HepG2 (cell line): ENCODE results near the gene ISG20. TPM values are rescaled to one million over a fixed set of nuclear protein-coding genes. Genes with fewer than 3 reads are reported as not detected.

Experiments
- ATAC-seq: fragments of 200-7000 bp; cut with Tn5 transposase; 3 replicates; pipeline ENCODE4 v1.9.1; 2020; ENCODE audit warnings: mild to moderate bottlenecking, moderate library complexity
- BruUV-seq: library from RNA; stranded (reverse); fragments of 400-500 nt; replicated peaks from 2 replicates; lab custom pipeline; 2021; lab: Mats Ljungman, UMichigan
- CTCF ChIA-PET: fragments of 300-600 bp; formaldehyde crosslinking; extraction: SDS; loops from one replicate; lab custom pipeline; 2021; ENCODE audit warnings: low total read pairs, inconsistent platforms, low intra/inter-chr PET ratio; lab: Yijun Ruan, JAX
- POLR2A ChIA-PET: fragments of 350-600 bp; sonication (Branson Sonifier 250); formaldehyde crosslinking; loops from one replicate; lab custom pipeline; 2020; ENCODE audit warnings: antibody characterized with exemption, inconsistent platforms; lab: Yijun Ruan, JAX
- DNase-seq: peaks from one replicate; pipeline ENCODE4 v3.0.0-alpha.2; 2015; ENCODE audit warnings: low spot score
- FAIRE-seq: peaks from 3 replicates; lab custom pipeline; 2011; peaks lifted over from hg19 to GRCh38; lab: Jason Lieb, UNC
- H2AFZ ChIP-seq: one replicate; pipeline ENCODE4 v1.6.1; 2011; ENCODE audit warnings: low read length, inconsistent platforms
- H3K27ac ChIP-seq: fragments of 300-600 bp; 3 replicates; pipeline ENCODE4 v1.8.0; 2011; ENCODE audit warnings: mixed run types, mild to moderate bottlenecking, mixed read lengths, low read length, inconsistent platforms; ENCODE audit not compliant: insufficient read depth; ENCODE audit errors: extremely low read length
- H3K27me3 ChIP-seq, 2 experiments: fragments of 200-600 bp in 1 of 2; 2 replicates in 1 of 2; 3 replicates in 1 of 2; pipeline versions ENCODE4 v1.6.0 to v1.8.0; 2011; ENCODE audit warnings: low read length in 2 of 2, mild to moderate bottlenecking in 2 of 2, moderate library complexity in 2 of 2, inconsistent platforms in 1 of 2; ENCODE audit not compliant: insufficient read depth in 2 of 2, control insufficient read depth in 1 of 2
- H3K36me3 ChIP-seq, 2 experiments: fragments of 200-600 bp in 1 of 2; replicated peaks in 1 of 2; 2 replicates in 1 of 2; 3 replicates in 1 of 2; pipeline versions ENCODE4 v1.5.1 to v1.8.0; 2011; ENCODE audit warnings: low read length in 2 of 2, inconsistent platforms in 1 of 2; ENCODE audit not compliant: insufficient read depth in 2 of 2, control insufficient read depth in 1 of 2
- H3K4me1 ChIP-seq: 2 replicates; pipeline ENCODE4 v1.5.1; 2012; ENCODE audit warnings: low read length, inconsistent platforms; ENCODE audit not compliant: insufficient read depth
- H3K4me2 ChIP-seq: 2 replicates; pipeline ENCODE4 v1.6.0; 2011; ENCODE audit warnings: low read depth, low read length, inconsistent platforms
- H3K4me3 ChIP-seq, 3 experiments: fragments of 200-600 bp in 1 of 3; sonication (generic), shearing (Covaris generic) in 1 of 3; replicated peaks in 1 of 3; 2 replicates each; pipeline ENCODE4 v1.5.1; 2011 to 2016; ENCODE audit warnings: low read length in 3 of 3, inconsistent platforms in 2 of 3, low read depth in 2 of 3, mild to moderate bottlenecking in 2 of 3, control low read depth in 1 of 3, mixed read lengths in 1 of 3; ENCODE audit not compliant: insufficient read depth in 1 of 3
- H3K79me2 ChIP-seq: one replicate; pipeline ENCODE4 v1.6.1; 2011; ENCODE audit warnings: low read length, inconsistent platforms; ENCODE audit not compliant: insufficient read depth
- H3K9ac ChIP-seq: 2 replicates; pipeline ENCODE4 v1.6.0; 2011; ENCODE audit warnings: mild to moderate bottlenecking, low read depth, low read length, inconsistent platforms; ENCODE audit not compliant: insufficient read depth
- H3K9me3 ChIP-seq: 2 replicates; pipeline ENCODE4 v1.5.1; 2012; ENCODE audit warnings: mild to moderate bottlenecking, low read length
- H4K20me1 ChIP-seq: 2 replicates; pipeline ENCODE4 v1.6.0; 2011; ENCODE audit warnings: inconsistent platforms, mild to moderate bottlenecking, low read length, moderate library complexity; ENCODE audit not compliant: insufficient read depth
- ATF7 ChIP-seq, 2 experiments: fragments of 450-650 bp in 1 of 2; sonication (generic) in 1 of 2; formaldehyde crosslinking in 1 of 2; IDR thresholded peaks; 2 replicates each; pipeline versions ENCODE4 v1.4.0 to v1.6.1; 2016 to 2020; ENCODE audit warnings: antibody characterized with exemption in 1 of 2, mild to moderate bottlenecking in 1 of 2, missing genetic modification reagents in 1 of 2
- CREB1 ChIP-seq, 2 experiments: fragments of 450-650 bp in 1 of 2; IDR thresholded peaks; 2 replicates each; pipeline ENCODE4 v1.6.1; 2016 to 2017; ENCODE audit warnings: control low read depth in 1 of 2, mild to moderate bottlenecking in 1 of 2, missing compliant biosample characterization in 1 of 2, missing genetic modification characterization in 1 of 2
- ISX ChIP-seq: sonication (generic); formaldehyde crosslinking; conservative IDR thresholded peaks from 2 replicates; pipeline ENCODE4 v1.5.0; 2020; ENCODE audit warnings: missing genetic modification reagents
- RBM39 ChIP-seq: fragments of 200-400 bp; formaldehyde crosslinking; IDR thresholded peaks from one replicate; pipeline ENCODE4 v1.6.1; 2018; ENCODE audit warnings: antibody characterized with exemption, mild to moderate bottlenecking, low read depth, low read length; ENCODE audit not compliant: poor library complexity, severe bottlenecking
- ZNF124 ChIP-seq: sonication (generic); formaldehyde crosslinking; IDR thresholded peaks from 2 replicates; pipeline ENCODE4 v1.4.0; 2020; ENCODE audit warnings: missing genetic modification reagents
- ZSCAN21 ChIP-seq: sonication (generic); formaldehyde crosslinking; IDR thresholded peaks from 2 replicates; pipeline ENCODE4 v1.8.0; 2022; ENCODE audit warnings: mild to moderate bottlenecking, missing genetic modification reagents, moderate library complexity, borderline replicate concordance
- WGBS: methylation state at CpG from one replicate; pipeline ENCODE4 v1.1.6; 2017; ENCODE audit warnings: low lambda C conversion rate; 5-methylcytosine and 5-hydroxymethylcytosine counted together
- in situ Hi-C: cut with HindIII; loops from 2 replicates; pipeline ENCODE4 v1.10.0; 2017; ENCODE audit warnings: low pct_unique_long_range_greater_than_20kb; ENCODE audit not compliant: extremely low pct_ligation_motif_present
- intact Hi-C: fragments of 100-400 bp; cut with micrococcal nuclease; formaldehyde crosslinking; loops from one replicate; pipeline ENCODE4 v1.10.0; 2022; ENCODE audit not compliant: unreplicated experiment
- polyA plus RNA-seq, 8 experiments: library from polyadenylated mRNA; depleted of rRNA in 3 of 8; stranded (reverse) in 7 of 8; unstranded in 1 of 8; fragments of >200 nt; fragmentation: Illumina TruSeq in 4 of 8; extraction: Trizol in 4 of 8; gene quantifications; 2 replicates each; pipeline versions ENCODE4 v1.2.1 to v1.2.3, GENCODE V29; 2011 to 2016; ENCODE audit warnings: low read depth in 4 of 8, missing spikeins in 1 of 8, mixed read lengths in 1 of 8; ENCODE audit not compliant: insufficient read depth in 1 of 8
- total RNA-seq, 5 experiments: library from RNA; depleted of rRNA; stranded (reverse); fragments of >200 nt; fragmentation: Illumina TruSeq; extraction: Trizol; gene quantifications; 2 replicates each; pipeline ENCODE4 v1.2.3, GENCODE V29; 2016; ENCODE audit warnings: low read depth in 1 of 5
- TF ChIP-seq, protein P1 (sequence below), 2 experiments: IDR thresholded peaks; 2 replicates each; pipeline ENCODE4 v1.6.1; 2011 to 2012; ENCODE audit warnings: low read length in 2 of 2, borderline replicate concordance in 1 of 2, low read depth in 1 of 2, mild to moderate bottlenecking in 1 of 2, moderate library complexity in 1 of 2

Gene ISG20
- total and polyA plus RNA-seq, 2 of the 13 experiments (the other 11 are each of a cell fraction or from before 2014, with no cell fraction given): 6.3 to 31.5 TPM

GRCh38 chr15:88603885-88604284 is 34.9 kb upstream of the ISG20 start:
- intact Hi-C loops: no loop called here
- Histone ChIP-seq H3K9ac (no peak overlapping the region), H3K27ac (no peak overlapping the region), H3K4me1 (no peaks in the 10 kb centered on the region), H3K79me2 (no peaks in the 10 kb centered on the region), H3K27me3 (peaks cover 6 to 35% of the 10 kb centered on the region in 2 experiments; a peak in 3 of 5 replicates), H3K4me2 (no peak overlapping the region), H2AFZ (no peak overlapping the region), H3K36me3 (no peaks in the 10 kb centered on the region), H4K20me1 (no peaks in the 10 kb centered on the region; the same call in 1 of the 2 replicates), H3K4me3 (no peak overlapping the region), H3K9me3 (no peaks in the 10 kb centered on the region)
- no peak for DNase-seq
- POLR2A ChIA-PET: no interaction called here
- CTCF ChIA-PET: no interaction called here
- no peak for FAIRE-seq
- no TSS peak for BruUV-seq
- 51% methylated on average over 10 of the region's 14 CpGs for WGBS
- peak; percentile 22; the same call in 1 of the 3 replicates for ATAC-seq
- in situ Hi-C loops: no loop called here
- TF ChIP-seq ZNF124 (no peak), ISX (no peak)

GRCh38 chr15:88604381-88605188 is 34.2 kb upstream of the ISG20 start:
- no peak overlapping the region for H3K9ac ChIP-seq
- TF ChIP-seq, protein P1, sequence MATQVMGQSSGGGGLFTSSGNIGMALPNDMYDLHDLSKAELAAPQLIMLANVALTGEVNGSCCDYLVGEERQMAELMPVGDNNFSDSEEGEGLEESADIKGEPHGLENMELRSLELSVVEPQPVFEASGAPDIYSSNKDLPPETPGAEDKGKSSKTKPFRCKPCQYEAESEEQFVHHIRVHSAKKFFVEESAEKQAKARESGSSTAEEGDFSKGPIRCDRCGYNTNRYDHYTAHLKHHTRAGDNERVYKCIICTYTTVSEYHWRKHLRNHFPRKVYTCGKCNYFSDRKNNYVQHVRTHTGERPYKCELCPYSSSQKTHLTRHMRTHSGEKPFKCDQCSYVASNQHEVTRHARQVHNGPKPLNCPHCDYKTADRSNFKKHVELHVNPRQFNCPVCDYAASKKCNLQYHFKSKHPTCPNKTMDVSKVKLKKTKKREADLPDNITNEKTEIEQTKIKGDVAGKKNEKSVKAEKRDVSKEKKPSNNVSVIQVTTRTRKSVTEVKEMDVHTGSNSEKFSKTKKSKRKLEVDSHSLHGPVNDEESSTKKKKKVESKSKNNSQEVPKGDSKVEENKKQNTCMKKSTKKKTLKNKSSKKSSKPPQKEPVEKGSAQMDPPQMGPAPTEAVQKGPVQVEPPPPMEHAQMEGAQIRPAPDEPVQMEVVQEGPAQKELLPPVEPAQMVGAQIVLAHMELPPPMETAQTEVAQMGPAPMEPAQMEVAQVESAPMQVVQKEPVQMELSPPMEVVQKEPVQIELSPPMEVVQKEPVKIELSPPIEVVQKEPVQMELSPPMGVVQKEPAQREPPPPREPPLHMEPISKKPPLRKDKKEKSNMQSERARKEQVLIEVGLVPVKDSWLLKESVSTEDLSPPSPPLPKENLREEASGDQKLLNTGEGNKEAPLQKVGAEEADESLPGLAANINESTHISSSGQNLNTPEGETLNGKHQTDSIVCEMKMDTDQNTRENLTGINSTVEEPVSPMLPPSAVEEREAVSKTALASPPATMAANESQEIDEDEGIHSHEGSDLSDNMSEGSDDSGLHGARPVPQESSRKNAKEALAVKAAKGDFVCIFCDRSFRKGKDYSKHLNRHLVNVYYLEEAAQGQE (IDR thresholded peaks at IDR 0.05; ENCODE audit: borderline replicate concordance in 1 of 2, low read depth in 1 of 2, low read length in 2 of 2): no peak
- TF ChIP-seq ZSCAN21 (CRISPR knock-in tag) (no peak), ATF7 (IDR thresholded peaks at IDR 0.05) (peak; percentile 98), ATF7 (CRISPR knock-in tag; IDR thresholded peaks at IDR 0.05) (no peak), CREB1 (IDR thresholded peaks at IDR 0.05) (peak; percentile 93), CREB1 (CRISPR knock-in tag; IDR thresholded peaks at IDR 0.05) (no peak), RBM39 (no peak)
- CTCF ChIA-PET: no interaction called here
- H3K79me2 ChIP-seq: no peaks in the 10 kb centered on the region
- POLR2A ChIA-PET: no interaction called here
- no TSS peak for BruUV-seq
- no peak overlapping the region for H3K4me3 ChIP-seq
- H3K27ac ChIP-seq: no peak overlapping the region
- H4K20me1 ChIP-seq: no peaks in the 10 kb centered on the region; the same call in 1 of the 2 replicates
- H3K9me3 ChIP-seq: no peaks in the 10 kb centered on the region
- H3K4me1 ChIP-seq: no peaks in the 10 kb centered on the region
- intact Hi-C loops (no loop called here), in situ Hi-C loops (no loop called here)
- ATAC-seq (peak; percentile 22; the same call in 1 of the 3 replicates), FAIRE-seq (no peak), DNase-seq (no peak)
- no peak overlapping the region for H2AFZ ChIP-seq
- no peaks in the 10 kb centered on the region for H3K36me3 ChIP-seq
- WGBS: 22% methylated on average over 12 of the region's 46 CpGs
- H3K27me3 ChIP-seq: peaks cover 6 to 35% of the 10 kb centered on the region in 2 experiments; a peak in 3 of 5 replicates
- no peak overlapping the region for H3K4me2 ChIP-seq
